ENCODE results near the gene TIA1.

DNA sequence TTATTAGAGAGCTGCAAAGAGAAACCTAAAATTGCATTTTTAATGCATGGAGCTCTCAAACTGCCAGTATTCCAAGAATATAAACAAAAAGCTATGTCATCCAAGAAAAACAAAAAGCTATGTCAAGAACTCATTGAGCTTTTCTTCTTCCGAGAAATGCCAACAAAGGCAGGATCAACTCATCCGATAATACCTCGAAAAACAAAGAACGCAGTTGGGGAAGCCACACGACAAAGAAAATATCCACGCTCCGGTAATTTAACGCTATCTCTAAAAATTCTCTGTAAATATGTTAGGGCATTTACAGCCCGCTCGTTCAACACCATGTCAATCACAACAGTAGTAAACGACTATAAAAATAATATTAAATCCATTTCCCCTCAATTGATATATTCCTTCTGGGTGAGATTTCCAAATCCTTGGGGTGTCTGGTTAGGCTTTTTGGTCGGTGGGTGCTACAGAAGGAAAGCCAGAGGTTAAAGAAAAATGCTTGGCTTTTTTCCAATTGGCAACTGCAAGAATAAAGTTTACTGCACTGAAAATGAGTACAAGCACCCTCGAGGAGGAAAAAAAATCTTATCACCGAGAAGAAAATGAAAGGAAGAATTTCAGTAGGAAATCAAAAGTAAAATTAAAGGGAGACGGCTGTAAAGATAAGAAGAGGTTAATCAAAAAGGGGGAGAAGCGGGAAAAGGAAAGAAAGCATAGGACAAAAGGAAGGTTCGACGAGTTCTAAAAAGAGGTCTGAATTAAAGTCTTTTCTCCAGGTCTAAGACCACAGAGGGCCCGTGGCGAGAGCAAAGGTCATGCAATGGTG lies 856 bp downstream of the TIA1 start:
- TF ChIP-seq, protein P1, sequence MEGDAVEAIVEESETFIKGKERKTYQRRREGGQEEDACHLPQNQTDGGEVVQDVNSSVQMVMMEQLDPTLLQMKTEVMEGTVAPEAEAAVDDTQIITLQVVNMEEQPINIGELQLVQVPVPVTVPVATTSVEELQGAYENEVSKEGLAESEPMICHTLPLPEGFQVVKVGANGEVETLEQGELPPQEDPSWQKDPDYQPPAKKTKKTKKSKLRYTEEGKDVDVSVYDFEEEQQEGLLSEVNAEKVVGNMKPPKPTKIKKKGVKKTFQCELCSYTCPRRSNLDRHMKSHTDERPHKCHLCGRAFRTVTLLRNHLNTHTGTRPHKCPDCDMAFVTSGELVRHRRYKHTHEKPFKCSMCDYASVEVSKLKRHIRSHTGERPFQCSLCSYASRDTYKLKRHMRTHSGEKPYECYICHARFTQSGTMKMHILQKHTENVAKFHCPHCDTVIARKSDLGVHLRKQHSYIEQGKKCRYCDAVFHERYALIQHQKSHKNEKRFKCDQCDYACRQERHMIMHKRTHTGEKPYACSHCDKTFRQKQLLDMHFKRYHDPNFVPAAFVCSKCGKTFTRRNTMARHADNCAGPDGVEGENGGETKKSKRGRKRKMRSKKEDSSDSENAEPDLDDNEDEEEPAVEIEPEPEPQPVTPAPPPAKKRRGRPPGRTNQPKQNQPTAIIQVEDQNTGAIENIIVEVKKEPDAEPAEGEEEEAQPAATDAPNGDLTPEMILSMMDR (conservative IDR thresholded peaks at IDR 0.05; ENCODE audit: low read length): no peak
- TF ChIP-seq EZH2phosphoT487 (IDR thresholded peaks at IDR 0.05; ENCODE audit: borderline replicate concordance, low read depth, low read length): no peak
